Occipital lobe (tissue), 2 donors: ENCODE data around the gene LIMCH1. TPM values are rescaled to one million over a fixed set of nuclear protein-coding genes. Genes with fewer than 3 reads are reported as not detected.
"Not testable (repeated sequence)": the region's sequence is repeated elsewhere in the genome, so short reads cannot be mapped to it uniquely, and the experiment has no call there.

Source experiments
- DNase-seq: peaks from one replicate; lab custom pipeline; 2025; lab: John Stamatoyannopoulos, UW
- total RNA-seq: library from RNA; depleted of rRNA; stranded (reverse); fragments of >200 nt; gene quantifications from one replicate; pipeline ENCODE4 v1.2.3, GENCODE V29; 2014

Gene LIMCH1
- total RNA-seq, 1 donor from 2014 or later, result 175 TPM

GRCh38 chr4:41725254-41725653, 187.3 kb downstream of the LIMCH1 start:
- DNase-seq, result no peak

- DNase-seq, result no peak
Observed at GRCh38 chr4:41727861-41728572, 190.1 kb downstream of the LIMCH1 start.

DNA sequence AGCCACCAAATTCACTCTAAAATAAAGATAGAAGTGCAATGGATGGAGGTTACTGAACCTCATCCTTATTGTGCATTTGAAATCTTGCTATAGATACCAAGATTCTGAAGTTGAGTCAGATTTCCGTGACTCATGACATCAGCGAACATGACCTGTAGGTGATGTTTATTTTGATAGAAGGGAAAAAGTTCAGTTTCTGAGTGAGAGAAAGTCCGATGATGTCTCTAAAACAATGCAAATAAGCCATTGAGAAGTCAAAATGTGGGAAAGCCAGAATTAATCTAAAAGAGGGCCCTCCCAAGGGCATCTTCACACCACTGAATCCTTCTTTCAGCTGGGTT, 190.6 kb downstream of the LIMCH1 start:
- no peak for DNase-seq

DNA sequence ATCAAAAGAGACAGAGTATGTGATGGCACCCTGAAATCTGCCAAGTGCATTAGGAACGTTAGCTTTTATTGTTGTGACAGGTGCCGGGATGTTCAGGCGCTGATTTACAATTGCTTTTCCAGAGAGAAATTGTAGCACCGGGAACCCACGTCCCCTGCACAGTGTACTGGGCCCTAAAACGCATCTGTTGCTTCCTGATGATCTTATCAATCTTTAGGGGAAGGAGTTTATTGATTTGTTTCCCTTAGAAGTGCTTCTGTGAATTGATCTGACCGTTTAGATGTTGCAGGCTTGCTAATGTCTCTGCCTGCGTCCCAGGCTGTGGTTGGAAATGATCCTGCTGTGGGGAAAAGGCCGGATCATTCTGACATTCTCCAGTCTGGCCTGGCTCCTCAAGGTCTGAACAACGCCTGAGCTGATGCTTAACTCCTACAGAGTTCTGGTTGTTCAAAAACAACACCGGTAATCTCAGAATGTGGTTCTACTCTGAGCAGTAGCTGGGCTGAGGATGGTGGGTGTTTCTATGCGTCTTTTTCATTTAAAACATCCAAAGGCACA, 193.7 kb downstream of the LIMCH1 start:
- DNase-seq, result no peak

- no peak for DNase-seq
Observed at GRCh38 chr4:41734371-41734770, 196.4 kb downstream of the LIMCH1 start.

DNA sequence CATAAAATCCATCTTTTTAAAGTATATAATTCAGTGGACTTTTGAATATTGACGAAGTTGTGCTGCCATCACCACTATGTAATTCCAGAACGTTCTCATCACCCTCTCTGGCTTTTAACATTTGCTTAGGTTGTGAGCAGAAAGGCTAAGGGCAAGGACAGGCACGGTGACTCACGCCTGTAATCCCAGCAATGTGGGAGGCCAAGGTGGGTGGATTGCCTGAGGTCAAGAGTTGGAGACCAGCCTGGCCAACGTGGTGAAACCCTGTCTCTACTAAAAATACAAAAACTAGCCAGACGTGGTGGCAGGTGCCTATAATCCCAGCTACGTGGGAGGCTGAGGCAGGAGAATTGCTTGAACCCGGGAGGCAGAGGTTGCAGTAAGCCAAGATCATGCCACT, 199.5 kb downstream of the LIMCH1 start:
- not testable (repeated sequence) for DNase-seq

- no peak for DNase-seq
Observed at GRCh38 chr4:41741354-41741753, 203.4 kb downstream of the LIMCH1 start.

DNA sequence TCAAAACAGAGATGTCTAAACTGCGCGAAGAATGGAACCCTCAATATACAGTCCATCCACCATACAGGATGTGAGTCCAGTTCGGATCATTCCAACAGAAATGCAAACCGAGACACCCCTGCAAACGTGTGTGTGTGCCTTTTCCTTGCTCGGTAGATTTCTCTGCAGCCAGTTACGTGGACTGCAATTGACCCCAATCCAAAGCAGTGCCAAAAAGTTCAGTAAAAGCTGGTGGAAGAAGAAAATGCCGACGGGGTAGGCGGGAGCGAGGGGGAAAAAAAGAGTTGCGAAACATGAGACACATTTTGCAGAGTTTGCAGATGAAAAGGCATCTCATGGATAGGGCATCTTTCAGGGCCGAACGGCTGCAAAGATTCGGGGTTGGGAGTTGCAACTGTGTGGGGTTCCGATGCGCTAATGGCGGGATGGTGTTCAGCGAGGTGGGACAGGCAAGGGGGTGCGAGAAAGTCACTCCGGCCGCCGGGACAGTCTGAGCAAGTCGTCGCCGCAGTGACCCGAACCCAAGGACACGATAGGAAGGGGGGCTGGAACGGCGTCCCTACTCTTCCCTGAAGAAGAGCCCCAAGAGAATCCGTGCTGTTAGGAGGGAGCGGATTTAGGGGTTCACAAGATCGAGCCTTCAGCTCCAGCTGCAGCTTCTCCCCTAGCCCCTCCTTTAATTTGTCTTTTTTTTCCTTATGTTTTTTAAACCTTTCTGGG, 206.8 kb downstream of the LIMCH1 start:
- DNase-seq, result no peak

GRCh38 chr4:41745292-41746024, 207.5 kb downstream of the LIMCH1 start:
- DNase-seq, result no peak

DNA sequence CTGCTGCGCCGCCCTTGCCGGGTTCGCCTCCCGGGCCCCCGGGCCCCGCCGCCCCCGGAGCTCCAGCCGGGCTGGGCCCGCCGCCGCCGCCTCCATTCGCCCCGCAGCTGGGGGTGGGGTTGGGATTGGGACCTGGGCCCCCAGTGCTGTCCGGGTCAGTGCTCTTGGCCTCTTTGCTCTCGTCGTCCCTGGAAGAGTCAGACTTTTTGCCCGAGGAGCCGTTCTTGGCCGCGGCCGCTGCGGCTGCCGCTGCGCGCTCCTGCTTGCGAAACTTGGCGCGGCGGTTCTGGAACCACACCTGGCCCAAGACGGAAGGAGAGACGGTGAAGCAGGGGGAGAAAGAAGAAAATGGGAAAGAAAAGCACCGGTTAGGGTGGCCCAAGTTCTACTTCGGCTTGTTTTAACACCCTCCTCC, 208.1 kb downstream of the LIMCH1 start:
- DNase-seq, result no peak

- no peak for DNase-seq
Observed at GRCh38 chr4:41746440-41747229, 208.7 kb downstream of the LIMCH1 start.

DNA sequence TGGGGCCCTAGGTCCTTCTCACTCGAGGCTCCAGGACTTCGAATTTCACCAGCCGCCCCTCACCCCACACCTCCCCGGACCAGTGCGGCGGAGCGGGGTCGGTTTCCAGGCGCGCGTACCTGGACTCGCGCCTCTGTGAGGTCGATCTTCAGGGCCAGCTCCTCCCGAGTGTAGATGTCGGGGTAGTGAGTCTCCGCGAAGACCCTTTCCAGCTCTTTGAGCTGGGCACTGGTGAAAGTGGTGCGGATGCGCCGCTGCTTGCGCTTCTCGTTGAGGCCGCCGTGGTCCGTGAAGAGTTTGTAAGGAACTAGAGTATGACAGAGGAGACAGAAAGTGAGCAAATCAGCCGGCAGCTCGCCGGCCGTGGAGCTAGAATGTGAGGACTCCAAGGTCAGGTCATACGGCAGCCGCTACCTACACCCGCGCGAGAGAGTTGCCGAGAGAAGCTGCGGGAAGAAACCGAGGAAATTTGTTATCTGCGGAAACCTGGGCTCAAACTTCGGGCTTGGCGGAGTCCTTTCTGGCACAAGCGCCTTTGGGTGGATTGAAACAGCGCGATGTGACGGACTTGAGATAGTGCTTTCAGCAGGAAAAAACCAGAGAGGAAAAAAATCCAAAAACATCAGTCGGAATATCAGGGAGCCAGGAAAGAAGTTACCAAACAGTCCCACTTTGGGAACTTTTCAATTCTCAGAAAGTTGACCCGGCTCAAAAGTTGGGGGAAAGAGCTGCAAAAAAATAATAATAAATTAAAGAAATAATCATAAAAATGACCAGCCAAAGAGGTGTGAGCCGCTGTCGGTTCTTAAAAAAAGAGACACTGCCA, 209.5 kb downstream of the LIMCH1 start:
- DNase-seq, result no peak

DNA sequence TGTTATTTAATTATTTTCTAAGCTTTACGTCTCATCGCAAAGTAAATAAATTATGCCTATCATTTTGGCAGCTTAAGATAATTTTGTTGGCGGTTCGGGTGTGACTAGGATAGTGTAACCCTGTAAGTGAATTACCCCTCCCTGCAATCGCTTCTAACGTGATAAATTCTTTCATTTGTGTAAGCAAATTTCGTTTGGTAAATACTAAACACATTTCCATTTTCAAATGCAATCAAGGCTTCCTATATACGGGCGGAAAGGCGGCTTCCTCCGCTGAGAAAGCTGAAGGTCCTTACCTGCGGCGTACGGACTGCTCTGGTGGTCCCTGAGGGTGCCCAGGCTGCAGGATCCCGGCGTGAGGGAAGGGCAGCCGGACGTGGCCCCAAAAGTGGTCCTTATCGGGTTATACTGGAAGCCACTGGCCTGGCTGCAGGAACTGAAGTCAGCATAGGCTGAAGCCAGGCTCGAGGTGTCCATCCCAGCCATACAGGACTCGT, 210.2 kb downstream of the LIMCH1 start:
- no peak for DNase-seq

GRCh38 chr4:41748571-41749475, 210.9 kb downstream of the LIMCH1 start, which contains the start of gene PHOX2B:
TSS of gene PHOX2B (minus strand) at chr4:41748725. CDS start at chr4:41748610, 115 bp downstream.
- no peak for DNase-seq

DNA sequence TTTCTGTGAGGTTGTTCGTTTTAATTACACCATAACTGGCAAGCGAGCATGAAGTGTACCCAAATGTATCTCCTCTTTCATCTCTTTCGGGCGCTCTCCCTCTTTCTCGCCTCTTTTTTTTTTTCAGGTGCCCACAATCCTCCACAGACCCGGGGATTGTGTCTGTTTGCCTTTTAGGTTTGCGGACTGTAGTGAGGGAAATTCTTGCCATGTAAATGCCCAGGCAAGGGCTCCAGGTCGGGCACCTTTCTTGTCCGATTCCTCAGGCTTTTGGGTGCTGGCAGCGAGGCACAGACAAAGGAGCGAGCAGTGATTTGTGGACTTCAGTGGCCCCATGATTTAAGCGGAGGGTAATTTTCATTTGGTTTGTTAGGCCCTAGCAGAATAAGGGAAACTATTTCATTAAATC, 211.7 kb downstream of the LIMCH1 start:
- DNase-seq, result no peak
